ENCODE results near the gene PMM1.

The PMM1 gene

DNA sequence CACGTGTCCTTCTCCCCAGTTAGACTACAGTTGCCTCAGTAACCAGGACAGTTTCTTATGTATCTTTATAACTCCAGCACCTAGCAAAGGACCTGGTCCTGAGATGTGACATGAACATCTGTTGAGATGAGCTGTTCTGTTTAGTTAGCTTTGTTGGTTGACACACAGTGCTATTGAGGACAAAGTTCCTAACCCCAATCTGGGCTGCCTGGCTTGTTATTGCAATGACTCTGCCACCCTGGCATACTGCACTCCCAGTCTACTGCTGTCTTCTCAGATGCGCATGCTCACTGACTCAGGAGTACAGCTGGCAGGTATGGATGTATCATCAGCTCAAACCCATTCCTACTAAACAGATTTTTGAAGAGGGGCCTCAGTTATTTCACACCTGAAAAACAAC is 23.8 kb upstream of the PMM1 start:
- Mint-ChIP-seq H3K36me3 (ENCODE audit: low read depth) (peaks cover 13% of the 10 kb centered on the region), H3K27ac (no peak overlapping the region), H3K27me3 (ENCODE audit: low read depth, poor library complexity) (no peaks in the 10 kb centered on the region), H3K4me1 (peaks cover 22% of the 10 kb centered on the region), H3K9me3 (no peaks in the 10 kb centered on the region), H3K4me3 (no peak overlapping the region)
- TF ChIP-seq, protein P1, sequence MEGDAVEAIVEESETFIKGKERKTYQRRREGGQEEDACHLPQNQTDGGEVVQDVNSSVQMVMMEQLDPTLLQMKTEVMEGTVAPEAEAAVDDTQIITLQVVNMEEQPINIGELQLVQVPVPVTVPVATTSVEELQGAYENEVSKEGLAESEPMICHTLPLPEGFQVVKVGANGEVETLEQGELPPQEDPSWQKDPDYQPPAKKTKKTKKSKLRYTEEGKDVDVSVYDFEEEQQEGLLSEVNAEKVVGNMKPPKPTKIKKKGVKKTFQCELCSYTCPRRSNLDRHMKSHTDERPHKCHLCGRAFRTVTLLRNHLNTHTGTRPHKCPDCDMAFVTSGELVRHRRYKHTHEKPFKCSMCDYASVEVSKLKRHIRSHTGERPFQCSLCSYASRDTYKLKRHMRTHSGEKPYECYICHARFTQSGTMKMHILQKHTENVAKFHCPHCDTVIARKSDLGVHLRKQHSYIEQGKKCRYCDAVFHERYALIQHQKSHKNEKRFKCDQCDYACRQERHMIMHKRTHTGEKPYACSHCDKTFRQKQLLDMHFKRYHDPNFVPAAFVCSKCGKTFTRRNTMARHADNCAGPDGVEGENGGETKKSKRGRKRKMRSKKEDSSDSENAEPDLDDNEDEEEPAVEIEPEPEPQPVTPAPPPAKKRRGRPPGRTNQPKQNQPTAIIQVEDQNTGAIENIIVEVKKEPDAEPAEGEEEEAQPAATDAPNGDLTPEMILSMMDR (IDR thresholded peaks at IDR 0.05): no peak
- no peak for DNase-seq

DNA sequence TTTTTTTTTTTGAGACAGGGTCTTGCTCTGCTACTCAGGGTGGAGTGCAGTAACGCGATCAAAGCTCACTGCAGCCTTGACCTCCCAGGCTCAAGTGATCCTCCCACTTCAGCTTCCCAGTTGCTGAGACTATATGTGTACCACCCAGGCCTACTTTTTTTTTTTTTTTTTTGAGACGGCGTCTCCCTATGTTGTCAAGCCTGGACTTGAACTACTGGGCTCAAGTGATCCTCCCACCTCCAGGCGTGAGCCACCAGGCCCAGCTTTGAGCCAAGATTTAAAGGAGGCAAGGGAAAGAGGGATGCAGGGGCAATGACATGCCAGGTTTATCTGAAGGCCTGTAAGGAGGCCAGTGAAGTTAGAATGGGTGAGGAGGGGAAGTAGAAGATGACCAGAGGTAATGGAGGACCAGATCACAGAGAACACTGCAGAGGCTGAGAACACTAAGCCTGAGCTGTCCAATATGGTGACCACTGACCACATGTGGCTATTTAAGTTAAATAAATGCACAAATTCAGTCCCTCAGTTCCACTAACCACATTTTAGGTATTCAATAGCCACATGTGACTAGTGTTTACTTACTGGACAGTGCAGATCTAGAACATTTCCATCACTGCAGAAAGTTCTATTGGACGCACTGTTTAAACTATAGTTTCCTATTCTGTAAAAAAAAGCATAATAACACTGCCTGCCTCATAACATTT is 23.1 kb upstream of the PMM1 start:
- Mint-ChIP-seq H3K27ac (peak overlapping the region; percentile 89), H3K4me3 (no peak overlapping the region), H3K27me3 (ENCODE audit: low read depth, poor library complexity) (no peaks in the 10 kb centered on the region), H3K36me3 (ENCODE audit: low read depth) (peaks cover 13% of the 10 kb centered on the region), H3K9me3 (no peaks in the 10 kb centered on the region), H3K4me1 (peaks cover 16% of the 10 kb centered on the region)
- no peak for DNase-seq
- TF ChIP-seq, protein P1 (IDR thresholded peaks at IDR 0.05): no peak

DNA sequence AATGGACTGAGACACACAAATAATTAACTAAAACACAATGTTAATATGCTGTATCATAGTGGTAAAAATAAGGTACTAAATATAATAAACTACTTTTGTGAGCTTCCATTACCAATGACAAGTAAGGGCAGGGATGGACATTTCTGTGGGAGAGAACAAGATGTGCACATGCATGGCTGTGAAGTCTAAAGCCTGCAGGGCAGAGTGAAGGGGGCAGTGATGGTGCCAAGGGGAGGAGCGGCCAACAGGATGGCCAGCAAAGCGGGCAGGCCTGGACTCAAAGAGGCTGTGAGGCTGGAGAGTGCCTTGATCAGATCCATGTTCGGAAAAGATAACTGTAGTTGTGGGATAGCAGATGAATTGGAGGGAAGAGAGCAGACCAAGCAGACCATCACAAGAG is 18.7 kb upstream of the PMM1 start:
- H3K27me3 Mint-ChIP-seq (ENCODE audit: low read depth, poor library complexity): no peaks in the 10 kb centered on the region
- TF ChIP-seq, protein P1 (IDR thresholded peaks at IDR 0.05): no peak
- H3K4me1 Mint-ChIP-seq: peaks cover 5% of the 10 kb centered on the region
- no peaks in the 10 kb centered on the region for H3K9me3 Mint-ChIP-seq
- DNase-seq: no peak
- peaks cover 13% of the 10 kb centered on the region for H3K36me3 Mint-ChIP-seq (ENCODE audit: low read depth)
- peak overlapping the region; percentile 11 for H3K27ac Mint-ChIP-seq
- no peak overlapping the region for H3K4me3 Mint-ChIP-seq

DNA sequence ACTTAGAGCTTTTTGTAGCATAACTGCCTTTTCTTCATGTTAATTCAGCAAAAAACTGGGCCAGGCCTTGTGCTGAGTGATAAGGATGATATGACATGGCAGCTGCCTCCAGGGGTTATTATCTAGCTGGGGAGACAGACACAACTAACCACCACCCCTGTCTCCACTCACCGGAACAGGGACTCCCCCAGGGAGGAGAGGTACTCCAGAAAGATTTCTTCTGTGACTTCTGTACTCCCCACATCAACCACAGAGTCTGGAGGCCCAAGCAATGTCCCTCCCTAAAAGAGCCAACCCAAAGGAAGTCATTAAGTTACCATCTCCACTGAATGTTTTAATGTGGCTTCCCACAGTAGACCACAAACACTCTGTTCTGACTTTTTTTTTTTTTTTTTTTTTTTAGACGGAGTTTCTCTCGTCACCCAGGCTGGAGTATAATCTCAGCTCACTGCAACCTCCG is 14.3 kb upstream of the PMM1 start:
- no peak overlapping the region for H3K4me3 Mint-ChIP-seq
- H3K9me3 Mint-ChIP-seq: no peaks in the 10 kb centered on the region
- TF ChIP-seq, protein P1 (IDR thresholded peaks at IDR 0.05): no peak
- DNase-seq: no peak
- no peaks in the 10 kb centered on the region for H3K27me3 Mint-ChIP-seq (ENCODE audit: low read depth, poor library complexity)
- H3K27ac Mint-ChIP-seq: no peak overlapping the region
- no peaks in the 10 kb centered on the region for H3K4me1 Mint-ChIP-seq
- H3K36me3 Mint-ChIP-seq (ENCODE audit: low read depth): peaks cover 6% of the 10 kb centered on the region

DNA sequence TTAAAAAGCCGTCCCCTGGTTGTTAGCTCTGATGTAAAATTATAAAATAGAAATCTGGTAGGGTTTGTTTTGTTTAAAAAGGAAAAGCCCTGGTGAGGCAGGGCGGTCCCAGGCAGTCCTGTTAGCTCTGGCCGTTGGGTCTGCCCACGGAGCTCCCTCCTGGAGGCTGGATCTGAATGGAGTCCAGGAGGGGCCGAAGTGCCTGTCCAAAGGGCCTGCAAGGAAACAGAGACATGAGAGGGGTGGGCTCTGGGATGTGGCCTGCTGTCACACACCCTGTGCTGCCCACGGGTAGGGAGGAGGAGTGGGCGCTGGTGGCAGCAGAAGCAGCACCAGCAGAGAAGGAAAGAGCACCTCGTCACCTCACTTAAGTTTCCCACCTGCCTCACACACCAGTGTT is 11.3 kb upstream of the PMM1 start:
- H3K4me3 Mint-ChIP-seq: no peak overlapping the region
- no peak for DNase-seq
- peaks cover 6% of the 10 kb centered on the region for H3K36me3 Mint-ChIP-seq (ENCODE audit: low read depth)
- TF ChIP-seq, protein P1 (IDR thresholded peaks at IDR 0.05): no peak
- peak overlapping the region; percentile 19 for H3K27ac Mint-ChIP-seq
- no peaks in the 10 kb centered on the region for H3K4me1 Mint-ChIP-seq
- H3K9me3 Mint-ChIP-seq: no peaks in the 10 kb centered on the region
- H3K27me3 Mint-ChIP-seq (ENCODE audit: low read depth, poor library complexity): peaks cover 2% of the 10 kb centered on the region

Measured in nephron progenitor cell (in vitro differentiated cells).